ENCODE data around the gene CYP4F8.

Gene CYP4F8

DNA sequence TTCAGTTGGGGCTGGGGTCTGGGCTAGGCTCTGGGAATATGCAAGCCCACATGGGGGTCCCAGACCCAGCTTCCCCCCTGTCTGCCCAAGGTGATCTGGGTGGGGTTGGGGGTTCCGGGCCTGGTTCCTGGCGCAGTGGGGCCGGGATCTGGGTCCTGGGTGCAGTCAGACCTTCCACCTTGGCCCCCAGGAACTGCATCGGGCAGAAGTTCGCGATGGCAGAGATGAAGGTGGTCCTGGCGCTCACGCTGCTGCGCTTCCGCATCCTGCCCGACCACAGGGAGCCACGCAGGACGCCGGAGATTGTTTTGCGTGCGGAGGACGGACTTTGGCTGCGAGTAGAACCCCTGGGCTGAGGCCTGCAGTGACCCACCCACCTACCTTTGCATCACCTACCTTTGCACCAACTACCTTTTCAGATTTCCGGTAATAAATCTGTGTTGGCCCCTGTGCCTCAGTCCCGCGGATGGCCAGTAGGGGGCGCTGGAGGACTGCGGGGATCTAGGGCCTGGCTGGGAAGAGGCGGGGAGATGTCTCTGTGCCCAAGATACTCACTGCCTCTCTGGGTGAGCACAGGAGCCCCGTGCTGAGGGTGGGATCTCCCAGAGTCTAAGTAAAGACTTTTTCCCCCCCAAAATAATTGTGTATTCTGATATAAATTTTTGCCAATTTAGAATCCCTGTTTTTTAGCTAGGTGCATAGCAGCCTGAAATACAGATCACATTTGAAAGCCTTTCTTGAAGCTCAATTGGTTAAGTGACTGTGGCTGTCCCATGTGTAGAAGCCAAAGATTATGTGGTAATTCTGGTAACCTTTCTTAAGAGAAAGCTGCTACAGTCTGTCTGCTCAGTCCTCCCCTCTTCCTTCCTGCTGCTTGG is 14.2 kb downstream of the CYP4F8 start:
- TF ChIP-seq, protein P1, sequence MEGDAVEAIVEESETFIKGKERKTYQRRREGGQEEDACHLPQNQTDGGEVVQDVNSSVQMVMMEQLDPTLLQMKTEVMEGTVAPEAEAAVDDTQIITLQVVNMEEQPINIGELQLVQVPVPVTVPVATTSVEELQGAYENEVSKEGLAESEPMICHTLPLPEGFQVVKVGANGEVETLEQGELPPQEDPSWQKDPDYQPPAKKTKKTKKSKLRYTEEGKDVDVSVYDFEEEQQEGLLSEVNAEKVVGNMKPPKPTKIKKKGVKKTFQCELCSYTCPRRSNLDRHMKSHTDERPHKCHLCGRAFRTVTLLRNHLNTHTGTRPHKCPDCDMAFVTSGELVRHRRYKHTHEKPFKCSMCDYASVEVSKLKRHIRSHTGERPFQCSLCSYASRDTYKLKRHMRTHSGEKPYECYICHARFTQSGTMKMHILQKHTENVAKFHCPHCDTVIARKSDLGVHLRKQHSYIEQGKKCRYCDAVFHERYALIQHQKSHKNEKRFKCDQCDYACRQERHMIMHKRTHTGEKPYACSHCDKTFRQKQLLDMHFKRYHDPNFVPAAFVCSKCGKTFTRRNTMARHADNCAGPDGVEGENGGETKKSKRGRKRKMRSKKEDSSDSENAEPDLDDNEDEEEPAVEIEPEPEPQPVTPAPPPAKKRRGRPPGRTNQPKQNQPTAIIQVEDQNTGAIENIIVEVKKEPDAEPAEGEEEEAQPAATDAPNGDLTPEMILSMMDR (conservative IDR thresholded peaks at IDR 0.05; ENCODE audit: low read length), result peak; percentile 75
- DNase-seq (ENCODE audit: low read depth), result peak; percentile 42
- H3K4me3 ChIP-seq (ENCODE audit: low read length), result no peak overlapping the region

DNA sequence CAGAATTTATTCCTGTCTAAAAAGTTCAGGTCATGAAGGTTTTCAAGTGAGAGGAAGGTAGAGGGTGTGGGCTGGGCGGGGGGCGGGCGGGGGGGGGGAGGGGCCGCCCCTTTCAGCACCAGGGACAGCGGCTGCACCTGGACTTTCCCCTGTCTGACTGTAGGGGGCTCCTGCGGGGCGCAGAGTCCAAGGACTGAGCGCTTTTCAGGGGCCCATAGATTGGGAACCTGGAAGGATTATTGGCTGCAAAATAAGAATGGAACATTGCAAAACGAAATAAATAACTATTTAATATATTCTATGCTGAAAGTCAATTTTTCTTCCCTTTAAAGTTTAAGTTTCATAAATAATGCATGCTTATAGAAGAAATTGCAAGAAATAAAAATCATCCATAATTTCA is 16.8 kb downstream of the CYP4F8 start:
- TF ChIP-seq, protein P1 (conservative IDR thresholded peaks at IDR 0.05; ENCODE audit: low read length), result peak; percentile 33
- DNase-seq (ENCODE audit: low read depth), result no peak
- no peak overlapping the region for H3K4me3 ChIP-seq (ENCODE audit: low read length)

DNA sequence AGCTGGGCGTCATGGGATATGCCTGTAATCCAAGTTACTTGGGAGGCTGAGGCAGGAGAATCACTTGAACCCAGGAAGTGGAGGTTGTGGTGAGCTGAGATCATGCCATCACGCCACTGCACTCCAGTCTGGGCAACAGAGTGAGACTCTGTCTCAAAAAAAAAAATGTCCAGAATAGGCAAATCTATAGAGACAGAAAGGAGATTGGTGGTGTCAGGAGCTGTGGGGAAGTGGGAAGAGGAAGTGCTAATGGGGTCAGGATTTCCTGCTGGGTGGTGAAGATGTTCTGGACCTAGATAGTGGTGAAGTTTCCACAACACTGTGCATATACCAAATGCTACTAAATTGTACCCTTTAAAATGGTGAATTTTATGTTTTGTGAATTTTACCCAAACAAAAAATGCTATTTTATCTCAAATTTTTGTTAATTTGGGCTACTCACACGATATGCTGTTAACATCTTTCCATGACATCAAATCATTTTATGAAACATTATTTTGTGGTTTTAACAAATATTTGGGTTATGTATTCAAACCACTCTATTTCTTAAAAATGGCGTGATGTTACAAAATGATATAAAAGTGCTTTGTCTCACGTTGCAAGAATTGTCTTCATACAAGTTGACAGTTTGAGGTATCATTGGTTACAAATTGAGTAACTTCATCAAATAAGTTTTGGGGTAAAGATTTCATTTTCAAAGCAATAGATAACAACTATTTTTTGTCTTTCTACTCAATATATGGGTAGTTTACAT is 18.2 kb downstream of the CYP4F8 start:
- no peak overlapping the region for H3K4me3 ChIP-seq (ENCODE audit: low read length)
- no peak for DNase-seq (ENCODE audit: low read depth)
- TF ChIP-seq, protein P1 (conservative IDR thresholded peaks at IDR 0.05; ENCODE audit: low read length), result no peak

DNA sequence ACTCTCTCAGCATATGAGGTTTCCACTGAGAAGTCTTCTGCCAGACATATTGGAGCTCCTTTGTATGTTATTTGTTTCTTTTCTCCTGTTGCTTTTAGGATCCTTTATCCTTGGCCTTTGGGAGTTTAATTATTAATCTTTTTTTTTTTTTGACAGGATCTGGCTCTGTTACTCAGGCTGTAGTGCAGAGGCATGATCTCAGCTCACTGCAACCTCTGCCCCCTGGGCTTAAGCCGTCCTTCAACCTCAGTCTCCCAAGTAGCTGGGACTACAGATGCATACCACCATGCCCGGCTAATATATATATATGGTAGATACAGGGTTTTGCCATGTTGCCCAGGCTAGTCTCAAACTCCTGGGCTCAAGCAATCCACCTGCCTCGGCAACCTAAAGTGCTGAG is 19.1 kb downstream of the CYP4F8 start:
- no peak for DNase-seq (ENCODE audit: low read depth)
- TF ChIP-seq, protein P1 (conservative IDR thresholded peaks at IDR 0.05; ENCODE audit: low read length), result no peak
- no peak overlapping the region for H3K4me3 ChIP-seq (ENCODE audit: low read length)

DNA sequence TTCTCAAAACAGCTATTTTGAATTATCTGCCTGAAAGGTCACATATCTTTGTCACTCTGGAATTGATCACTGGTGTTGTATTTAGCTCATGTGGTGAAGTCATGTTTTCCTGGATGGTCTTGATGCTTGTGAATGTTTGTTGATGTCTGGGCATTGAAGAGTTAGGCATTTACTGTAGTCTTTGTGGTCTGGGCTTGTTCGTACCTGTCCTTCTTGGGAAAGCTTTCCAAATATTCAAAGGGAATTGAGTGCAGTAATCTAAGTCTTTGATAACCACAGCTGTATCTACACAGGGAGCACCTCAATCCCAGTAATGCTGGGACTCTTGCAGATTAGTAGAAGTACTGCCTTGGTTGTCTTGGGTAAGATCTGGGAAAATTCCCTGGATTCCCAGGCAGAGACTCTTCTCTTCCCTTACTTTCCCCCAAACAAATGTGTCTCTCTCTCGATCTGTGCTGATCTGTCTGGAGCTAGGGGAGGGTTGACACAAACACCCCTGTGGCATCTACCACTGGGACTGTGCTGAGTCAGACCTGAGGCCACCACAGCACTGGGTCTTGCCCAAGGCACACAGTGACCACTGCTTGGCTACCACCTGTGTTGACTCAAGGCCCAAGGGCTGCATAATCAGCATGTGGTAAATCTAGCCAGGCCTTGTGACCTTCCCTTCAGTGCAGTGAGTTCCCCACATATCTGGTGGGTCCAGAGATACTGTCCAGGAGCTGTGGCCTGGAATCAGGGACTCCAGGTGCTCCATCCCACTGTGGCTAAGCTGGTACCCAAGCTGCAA is 20.2 kb downstream of the CYP4F8 start:
- TF ChIP-seq, protein P1 (conservative IDR thresholded peaks at IDR 0.05; ENCODE audit: low read length), result no peak
- H3K4me3 ChIP-seq (ENCODE audit: low read length), result no peak overlapping the region
- DNase-seq (ENCODE audit: low read depth), result no peak

DNA sequence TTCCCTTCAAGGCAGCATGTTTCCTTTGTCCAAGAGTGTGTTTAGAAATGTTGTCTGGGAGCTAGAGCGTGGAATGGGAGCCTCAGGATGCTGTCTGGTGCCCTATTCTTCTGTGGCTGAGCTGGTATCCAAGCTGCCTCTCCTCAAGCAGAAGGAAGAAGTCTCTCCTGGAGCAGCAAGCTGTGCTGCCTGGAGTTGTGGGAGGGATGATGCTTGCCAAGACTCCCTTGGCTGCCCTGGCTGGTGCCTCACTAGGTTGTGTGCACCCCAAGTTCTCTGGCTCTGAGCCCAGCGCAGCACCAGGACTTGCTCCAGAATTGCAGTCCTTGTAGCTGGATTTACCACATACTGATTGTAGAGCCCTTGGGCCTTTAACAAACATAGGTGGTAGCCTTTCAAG is 21.0 kb downstream of the CYP4F8 start:
- no peak overlapping the region for H3K4me3 ChIP-seq (ENCODE audit: low read length)
- TF ChIP-seq, protein P1 (conservative IDR thresholded peaks at IDR 0.05; ENCODE audit: low read length), result no peak
- DNase-seq (ENCODE audit: low read depth), result no peak
